HuH-7.5 (cell line): ENCODE results near the gene GCKR.

Experiments
- DNase-seq: peaks from one replicate; pipeline ENCODE4 v3.0.0; 2011; ENCODE audit warnings: low spot score

Gene GCKR

DNA sequence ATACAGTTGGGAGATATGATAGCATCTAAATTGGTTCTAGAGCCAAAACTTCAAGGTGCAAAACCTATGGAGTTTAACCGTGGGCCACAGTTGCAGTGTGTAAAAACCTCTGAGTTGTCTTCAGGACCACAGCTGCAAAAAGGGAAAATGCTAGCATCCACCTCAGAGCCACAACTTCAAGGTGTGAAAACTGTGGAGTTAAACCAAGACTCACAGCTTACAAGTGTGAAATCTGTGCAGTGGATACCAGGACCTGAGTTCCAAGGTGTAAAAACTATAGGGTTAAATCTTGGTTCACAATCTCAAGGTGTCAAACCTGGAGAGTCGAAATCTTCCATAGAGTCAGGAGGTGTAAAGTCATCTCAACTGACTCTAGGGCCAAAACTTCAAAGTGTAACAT lies 75.8 kb downstream of the GCKR start:
- no peak for DNase-seq

DNA sequence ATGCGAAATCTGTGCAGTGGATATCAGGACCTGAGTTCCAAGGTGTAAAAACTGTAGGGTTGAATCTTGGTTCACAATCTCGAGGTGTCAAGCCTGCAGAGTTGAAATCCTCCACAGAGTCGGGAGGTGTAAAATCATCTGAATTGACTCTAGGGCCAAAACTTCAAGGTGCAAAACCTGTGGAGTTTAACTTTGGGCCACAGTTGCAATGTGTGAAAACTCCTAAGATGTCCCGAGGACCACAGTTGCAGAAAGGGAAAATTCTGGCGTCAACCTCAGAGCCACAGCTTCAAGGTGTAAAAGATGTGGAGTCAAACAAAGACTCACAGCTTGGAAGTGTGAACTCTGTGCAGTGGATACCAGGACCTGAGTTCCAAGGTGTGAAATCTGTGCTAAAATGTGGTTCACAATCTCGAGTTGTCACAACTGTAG lies 76.4 kb downstream of the GCKR start:
- no peak for DNase-seq
